Lower lobe of right lung (tissue), 2 donors: ENCODE measurements around the gene EEF1A2. TPM values are rescaled to one million over a fixed set of nuclear protein-coding genes. Genes with fewer than 3 reads are reported as not detected.

Experiments used
- ATAC-seq, 2 donors: fragments of 200-7000 bp; cut with Tn5 transposase; one replicate each; pipeline ENCODE4 v1.9.1; 2020 to 2022; ENCODE audit warnings: mild to moderate bottlenecking in 2 of 2, moderate library complexity in 2 of 2
- DNase-seq: peaks from one replicate; pipeline ENCODE4 v3.0.0-alpha.2; 2020
- H3K27ac ChIP-seq: fragments of 200-600 bp; one replicate; pipeline ENCODE4 v1.8.0; 2022
- H3K27me3 ChIP-seq: fragments of 200-600 bp; one replicate; pipeline ENCODE4 v1.8.0; 2022; ENCODE audit warnings: low read depth
- H3K36me3 ChIP-seq: fragments of 200-600 bp; one replicate; pipeline ENCODE4 v1.8.0; 2022; ENCODE audit warnings: mild to moderate bottlenecking
- H3K4me1 ChIP-seq: fragments of 200-600 bp; one replicate; pipeline ENCODE4 v1.8.0; 2022
- H3K4me3 ChIP-seq: fragments of 200-600 bp; one replicate; pipeline ENCODE4 v1.8.0; 2022; ENCODE audit warnings: mild to moderate bottlenecking
- H3K9me3 ChIP-seq: fragments of 200-600 bp; one replicate; pipeline ENCODE4 v1.8.0; 2022
- intact Hi-C: fragments of 100-400 bp; cut with DNase I; formaldehyde crosslinking; loops from one replicate; pipeline ENCODE4 v1.11.0; 2022
- total RNA-seq: library from RNA; stranded (reverse); fragmentation: NEBNext Ultra II Directional; extraction: Animal tissue kit (Norgen Biotek cat#: 25700); gene quantifications from one replicate; pipeline ENCODE4 v1.2.1, GENCODE V29; 2021
- TF ChIP-seq, protein P1 (sequence below): fragments of 200-600 bp; IDR thresholded peaks from one replicate; pipeline ENCODE4 v1.8.0; 2022; ENCODE audit warnings: antibody characterized with exemption, mild to moderate bottlenecking
- donor health status: DM: no; HTN: yes; CAD: no; lungs with severe emphysema.

EEF1A2 gene
- total RNA-seq, 1 donor from 2014 or later = 0.77 TPM

DNA sequence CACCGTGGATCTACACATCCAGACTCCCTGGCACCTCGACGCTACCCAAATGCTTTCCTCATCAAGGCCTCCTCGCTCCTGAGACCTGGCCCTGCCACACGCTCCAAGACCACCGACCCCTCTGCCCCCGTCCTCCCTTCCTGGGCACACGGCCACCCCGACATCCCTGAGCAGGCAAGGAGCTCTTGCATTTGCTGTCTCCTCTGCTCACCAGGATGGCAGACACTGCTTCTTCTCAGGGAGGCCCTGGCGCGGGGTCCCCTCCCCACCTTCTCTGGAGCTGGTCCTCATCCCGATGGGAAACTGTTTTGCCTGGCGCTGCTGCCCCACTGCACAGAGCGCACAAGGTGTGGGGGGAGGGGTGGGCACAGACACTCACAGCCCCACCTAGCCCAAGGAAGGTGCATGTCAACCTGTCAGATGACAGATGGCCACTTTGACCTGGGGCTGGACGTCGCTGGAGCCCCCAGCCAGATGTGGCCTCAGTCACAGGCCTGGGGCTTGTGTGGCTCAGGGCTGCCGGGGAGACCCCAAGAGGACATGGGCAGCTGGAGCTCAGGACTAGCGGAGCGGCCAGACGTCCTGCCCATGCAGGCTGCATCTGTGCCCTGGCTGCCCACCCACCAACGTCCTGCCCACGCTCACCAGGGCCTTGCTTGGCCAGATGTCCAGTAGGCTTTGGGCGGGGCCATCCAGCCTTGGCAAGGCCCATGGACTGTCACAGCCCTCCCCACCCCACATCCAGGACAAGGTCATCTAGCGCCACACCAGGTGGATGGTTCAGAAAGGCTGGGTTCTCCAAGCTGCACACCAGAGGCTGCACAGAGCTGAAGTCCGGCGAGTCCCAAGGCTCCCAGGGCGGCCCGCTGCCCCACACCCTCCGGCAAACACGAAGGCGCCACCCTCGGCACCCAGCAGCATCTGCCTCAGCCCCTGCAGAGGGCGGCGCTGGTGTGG is 20.3 kb downstream of the EEF1A2 start:
- TF ChIP-seq, protein P1, sequence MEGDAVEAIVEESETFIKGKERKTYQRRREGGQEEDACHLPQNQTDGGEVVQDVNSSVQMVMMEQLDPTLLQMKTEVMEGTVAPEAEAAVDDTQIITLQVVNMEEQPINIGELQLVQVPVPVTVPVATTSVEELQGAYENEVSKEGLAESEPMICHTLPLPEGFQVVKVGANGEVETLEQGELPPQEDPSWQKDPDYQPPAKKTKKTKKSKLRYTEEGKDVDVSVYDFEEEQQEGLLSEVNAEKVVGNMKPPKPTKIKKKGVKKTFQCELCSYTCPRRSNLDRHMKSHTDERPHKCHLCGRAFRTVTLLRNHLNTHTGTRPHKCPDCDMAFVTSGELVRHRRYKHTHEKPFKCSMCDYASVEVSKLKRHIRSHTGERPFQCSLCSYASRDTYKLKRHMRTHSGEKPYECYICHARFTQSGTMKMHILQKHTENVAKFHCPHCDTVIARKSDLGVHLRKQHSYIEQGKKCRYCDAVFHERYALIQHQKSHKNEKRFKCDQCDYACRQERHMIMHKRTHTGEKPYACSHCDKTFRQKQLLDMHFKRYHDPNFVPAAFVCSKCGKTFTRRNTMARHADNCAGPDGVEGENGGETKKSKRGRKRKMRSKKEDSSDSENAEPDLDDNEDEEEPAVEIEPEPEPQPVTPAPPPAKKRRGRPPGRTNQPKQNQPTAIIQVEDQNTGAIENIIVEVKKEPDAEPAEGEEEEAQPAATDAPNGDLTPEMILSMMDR = no peak
- no peaks in the 10 kb centered on the region for H3K9me3 ChIP-seq
- no peak overlapping the region for H3K27ac ChIP-seq
- no peak for DNase-seq
- H3K4me1 ChIP-seq = no peaks in the 10 kb centered on the region
- intact Hi-C loops = no loop called here
- H3K36me3 ChIP-seq = no peaks in the 10 kb centered on the region
- peaks cover 80% of the 10 kb centered on the region for H3K27me3 ChIP-seq
- ATAC-seq = no peak
- no peak overlapping the region for H3K4me3 ChIP-seq

DNA sequence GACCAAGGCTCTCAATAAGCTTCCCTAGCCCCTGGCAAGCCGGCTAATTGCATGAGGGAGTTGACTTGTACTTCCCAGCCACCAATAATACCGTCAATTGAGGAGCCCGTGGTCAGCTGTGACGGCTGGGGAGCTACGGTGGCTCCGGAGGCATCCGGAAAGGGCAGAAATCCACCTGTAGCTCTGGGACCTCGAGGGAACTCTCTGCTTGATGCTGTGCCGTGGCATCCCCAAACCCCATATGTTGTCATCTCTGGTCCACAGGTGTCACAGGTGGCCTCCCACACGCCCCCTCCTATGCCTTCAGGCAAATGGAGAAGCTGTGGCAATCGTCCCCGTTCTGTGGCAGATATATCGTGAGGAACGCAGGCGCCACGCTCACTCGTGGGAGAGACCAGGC is 20.9 kb downstream of the EEF1A2 start:
- intact Hi-C loops = no loop called here
- no peak for ATAC-seq
- H3K27me3 ChIP-seq = peaks cover 86% of the 10 kb centered on the region

DNA sequence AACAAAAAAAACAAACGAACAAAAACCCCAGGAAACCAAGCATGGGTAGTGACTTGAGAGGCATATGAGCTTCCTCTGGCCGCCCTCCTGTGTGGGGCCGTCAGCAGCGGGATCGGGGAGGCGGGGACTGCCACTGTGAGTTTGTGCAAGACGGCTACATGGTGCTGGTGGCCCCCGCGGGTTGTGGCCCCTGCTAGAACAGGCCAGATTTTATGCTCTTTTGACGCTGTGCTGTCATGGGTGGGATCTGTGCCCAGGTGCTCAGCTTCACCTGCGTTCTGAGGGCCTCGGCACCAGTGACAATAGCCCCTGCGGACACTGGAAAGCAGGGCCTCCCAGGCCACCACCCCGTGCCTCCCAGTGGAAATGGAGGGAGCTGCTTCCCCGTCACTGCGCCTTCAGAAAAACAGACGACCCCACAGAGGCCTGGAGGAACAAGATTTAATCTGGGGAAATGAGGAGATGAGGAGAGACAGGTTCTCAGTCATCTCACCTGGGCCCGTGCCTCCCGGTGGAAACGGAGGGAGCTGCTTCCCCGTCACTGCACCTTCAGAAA is 21.7 kb downstream of the EEF1A2 start:
- peaks cover 1% of the 10 kb centered on the region for H3K4me1 ChIP-seq
- H3K27ac ChIP-seq = no peak overlapping the region
- DNase-seq (no peak), ATAC-seq (no peak)
- intact Hi-C loops = no loop called here
- TF ChIP-seq, protein P1 = no peak
- H3K9me3 ChIP-seq = no peaks in the 10 kb centered on the region
- no peak overlapping the region for H3K4me3 ChIP-seq
- peaks cover 86% of the 10 kb centered on the region for H3K27me3 ChIP-seq
- H3K36me3 ChIP-seq = no peaks in the 10 kb centered on the region

More for the DNA sequence above, 20.9 kb downstream of the EEF1A2 start:
- Histone ChIP-seq H3K4me1 (no peaks in the 10 kb centered on the region), H3K9me3 (no peaks in the 10 kb centered on the region), H3K4me3 (no peak overlapping the region), H3K27ac (no peak overlapping the region), H3K36me3 (no peaks in the 10 kb centered on the region)
- TF ChIP-seq, protein P1 = no peak
- DNase-seq = no peak

DNA sequence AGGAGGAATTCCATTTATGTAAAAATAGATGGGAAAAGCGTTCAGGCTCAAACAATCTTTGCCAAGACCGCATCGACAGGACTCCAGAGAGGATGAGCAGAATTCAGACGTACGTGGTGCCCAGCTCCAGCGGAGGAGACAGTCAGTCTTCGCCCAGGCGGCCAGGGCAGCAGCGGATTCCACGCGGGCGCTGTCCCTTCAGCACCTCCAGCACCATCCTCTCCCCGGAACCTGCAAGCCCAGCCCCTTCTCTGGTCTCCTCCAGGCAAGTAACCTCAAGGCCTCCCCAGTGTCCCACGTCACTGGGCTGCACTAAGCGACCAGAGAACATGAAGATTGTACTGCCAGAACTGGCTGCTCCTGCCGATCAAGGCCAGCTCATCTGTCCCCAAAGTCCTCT is 23.7 kb downstream of the EEF1A2 start:
- no peak overlapping the region for H3K27ac ChIP-seq
- TF ChIP-seq, protein P1 = no peak
- no peaks in the 10 kb centered on the region for H3K36me3 ChIP-seq
- peaks cover 5% of the 10 kb centered on the region for H3K4me1 ChIP-seq
- ATAC-seq = no peak
- intact Hi-C loops = no loop called here
- H3K27me3 ChIP-seq = peaks cover 89% of the 10 kb centered on the region
- H3K9me3 ChIP-seq = no peaks in the 10 kb centered on the region
- H3K4me3 ChIP-seq = no peak overlapping the region
- DNase-seq = no peak

DNA sequence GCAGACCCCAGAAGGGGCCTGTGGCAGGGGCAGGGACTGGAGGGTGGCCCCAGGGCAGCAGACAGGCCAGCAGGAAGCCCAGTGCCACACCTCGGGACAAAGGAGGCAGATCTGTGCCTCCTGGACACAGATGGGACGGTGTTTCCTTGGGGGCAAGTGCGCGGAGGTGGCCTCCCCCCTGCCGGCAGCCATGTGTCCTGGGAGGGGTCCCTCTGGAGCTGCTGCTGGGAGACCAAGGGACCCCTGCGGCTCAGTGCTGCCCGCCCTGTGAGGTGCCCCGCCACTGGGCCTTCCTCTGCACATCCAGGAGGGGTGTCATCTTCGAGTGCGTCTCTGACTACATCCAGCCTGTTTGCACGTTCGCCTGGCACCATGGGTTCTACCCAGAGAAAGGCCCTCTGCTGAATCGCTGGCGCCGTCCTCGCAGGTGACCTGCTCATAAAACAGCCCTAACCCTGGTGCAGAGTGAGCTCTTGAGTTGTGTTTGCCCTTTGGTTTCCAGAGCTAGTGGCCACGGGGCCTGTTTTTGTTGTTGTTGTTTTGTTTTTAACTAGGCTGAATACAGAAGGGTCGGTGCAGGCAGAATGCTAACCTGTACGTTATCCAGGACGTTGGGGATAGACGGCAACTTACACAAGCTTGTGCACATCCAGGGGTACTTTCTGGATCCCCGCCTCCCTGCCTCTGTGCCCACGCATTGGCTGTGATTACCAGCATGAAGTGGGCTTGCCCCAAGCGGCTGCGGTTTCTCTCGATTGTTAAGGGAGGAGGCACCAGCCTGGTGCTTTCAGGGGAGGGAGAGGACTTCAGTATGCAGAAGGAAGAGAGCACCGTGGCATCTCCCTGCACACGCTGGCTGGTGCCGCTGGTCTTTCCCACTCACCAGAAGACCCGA is 25.1 kb downstream of the EEF1A2 start:
- Histone ChIP-seq H3K9me3 (no peaks in the 10 kb centered on the region), H3K27ac (no peak overlapping the region), H3K27me3 (peaks cover 91% of the 10 kb centered on the region)

More for the DNA sequence above, 25.1 kb downstream of the EEF1A2 start:
- ATAC-seq = no peak
- intact Hi-C loops = no loop called here
- no peak for DNase-seq
- H3K36me3 ChIP-seq = no peaks in the 10 kb centered on the region
- TF ChIP-seq, protein P1 = no peak
- peaks cover 5% of the 10 kb centered on the region for H3K4me1 ChIP-seq
- no peak overlapping the region for H3K4me3 ChIP-seq
